OCI-LY7 (cell line): Measurements from ENCODE around the gene MYO1B. TPM values are rescaled to one million over a fixed set of nuclear protein-coding genes. Genes with fewer than 3 reads are reported as not detected.

Source experiments
- BruUV-seq: library from RNA; stranded (reverse); fragments of 400-500 nt; replicated peaks from 2 replicates; lab custom pipeline; 2021; lab: Mats Ljungman, UMichigan
- CTCF ChIA-PET: fragments of 300-600 bp; sonication (Branson Sonifier 250); formaldehyde crosslinking; loops from one replicate; lab custom pipeline; 2022; ENCODE audit warnings: antibody characterized with exemption; ENCODE audit not compliant: unreplicated experiment; lab: Charles Lee
- POLR2A ChIA-PET: fragments of 300-600 bp; sonication (Branson Sonifier 250); formaldehyde crosslinking; loops from one replicate; lab custom pipeline; 2022; ENCODE audit warnings: antibody characterized with exemption; lab: Charles Lee
- DNase-seq: peaks from one replicate; pipeline ENCODE4 v3.0.0-alpha.2; 2015; ENCODE audit warnings: low spot score
- H2AFZ ChIP-seq: fragments of 200-600 bp; sonication (generic), shearing (Covaris generic); 2 replicates; pipeline ENCODE4 v1.6.1; 2014; ENCODE audit warnings: mild to moderate bottlenecking, antibody characterized with exemption, low read length, moderate library complexity
- H3K27ac ChIP-seq: fragments of 200-600 bp; sonication (generic); 2 replicates; pipeline ENCODE4 v1.5.1; 2014; ENCODE audit warnings: mixed run types, low read depth, mild to moderate bottlenecking, moderate library complexity, low read length, inconsistent platforms; ENCODE audit not compliant: poor library complexity, severe bottlenecking
- H3K36me3 ChIP-seq: fragments of 200-600 bp; sonication (generic); 2 replicates; pipeline ENCODE4 v1.6.1; 2014; ENCODE audit warnings: mild to moderate bottlenecking, antibody characterized with exemption, low read length, moderate library complexity, mixed read lengths; ENCODE audit not compliant: insufficient read depth
- H3K4me1 ChIP-seq: fragments of 200-600 bp; sonication (generic); 2 replicates; pipeline ENCODE4 v1.5.1; 2014; ENCODE audit warnings: mild to moderate bottlenecking, low read length; ENCODE audit not compliant: insufficient read depth, poor library complexity, severe bottlenecking
- H3K4me2 ChIP-seq: fragments of 200-600 bp; sonication (generic); 2 replicates; pipeline ENCODE4 v1.6.1; 2014; ENCODE audit warnings: mild to moderate bottlenecking, low read length
- H3K4me3 ChIP-seq: fragments of 200-600 bp; sonication (generic); 2 replicates; pipeline ENCODE4 v1.5.1; 2014; ENCODE audit warnings: mild to moderate bottlenecking, low read depth, low read length; ENCODE audit not compliant: poor library complexity, severe bottlenecking
- H3K79me2 ChIP-seq: fragments of 200-600 bp; sonication (generic); 2 replicates; pipeline ENCODE4 v1.6.1; 2016; ENCODE audit warnings: low read depth, mild to moderate bottlenecking, low read length, moderate library complexity, mixed read lengths; ENCODE audit not compliant: insufficient read depth
- H3K9me2 ChIP-seq: fragments of 200-600 bp; sonication (generic); 2 replicates; pipeline ENCODE4 v1.6.1; 2016; ENCODE audit warnings: mild to moderate bottlenecking, low read length, mixed read lengths; ENCODE audit not compliant: insufficient read depth
- H3K9me3 ChIP-seq: fragments of 200-600 bp; sonication (generic); 2 replicates; pipeline ENCODE4 v1.6.1; 2014; ENCODE audit warnings: mild to moderate bottlenecking, mixed run types, low read length, mixed read lengths
- H4K20me1 ChIP-seq: fragments of 200-600 bp; sonication (generic); 2 replicates; pipeline ENCODE4 v1.6.1; 2014; ENCODE audit warnings: mild to moderate bottlenecking, antibody characterized with exemption, low read length, moderate library complexity, mixed read lengths; ENCODE audit not compliant: insufficient read depth
- EZH2phosphoT487 ChIP-seq: fragments of 200-600 bp; sonication (generic); IDR thresholded peaks from 2 replicates; pipeline ENCODE4 v1.6.1; 2018; ENCODE audit warnings: low read depth, borderline replicate concordance, mild to moderate bottlenecking, mixed run types, antibody characterized with exemption, low read length, moderate library complexity, mixed read lengths
- intact Hi-C: fragments of 100-400 bp; cut with micrococcal nuclease; formaldehyde crosslinking; loops from one replicate; pipeline ENCODE4 v1.10.0; 2022; ENCODE audit not compliant: unreplicated experiment
- total RNA-seq, 2 experiments: library from RNA; depleted of rRNA in 1 of 2; stranded (reverse); fragments of >200 nt in 1 of 2; shearing (Covaris generic) in 1 of 2; gene quantifications; 2 replicates each; pipeline ENCODE4 v1.2.3, GENCODE V29; 2014 to 2022
- TF ChIP-seq, protein P1 (sequence below): fragments of 200-600 bp; sonication (generic); conservative IDR thresholded peaks from 2 replicates; pipeline ENCODE4 v1.5.1; 2014; ENCODE audit warnings: mild to moderate bottlenecking, antibody characterized with exemption, low read length, moderate library complexity, mixed read lengths

The MYO1B gene
- total RNA-seq, 2 experiments from 2014 or later = not detected

DNA sequence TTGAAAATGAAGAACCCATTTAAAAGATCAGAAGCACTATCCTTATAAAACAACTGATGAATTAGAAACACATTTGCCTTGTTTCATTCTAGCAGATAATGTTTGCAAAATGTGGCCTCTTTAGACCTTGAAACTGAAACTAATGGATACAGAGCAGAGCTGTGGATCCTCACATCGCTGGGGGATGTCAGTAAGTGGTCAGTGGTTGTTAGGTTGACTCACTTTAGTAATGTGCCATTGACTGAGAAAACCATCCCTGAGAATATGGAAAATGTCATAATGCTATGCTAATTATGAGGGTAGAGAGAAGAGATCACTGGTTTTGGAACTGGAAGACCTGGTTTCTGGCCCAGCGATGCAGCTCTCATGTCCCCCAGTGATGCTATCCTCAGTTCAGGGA lies 176.7 kb downstream of the MYO1B start:
- BruUV-seq = no TSS peak

DNA sequence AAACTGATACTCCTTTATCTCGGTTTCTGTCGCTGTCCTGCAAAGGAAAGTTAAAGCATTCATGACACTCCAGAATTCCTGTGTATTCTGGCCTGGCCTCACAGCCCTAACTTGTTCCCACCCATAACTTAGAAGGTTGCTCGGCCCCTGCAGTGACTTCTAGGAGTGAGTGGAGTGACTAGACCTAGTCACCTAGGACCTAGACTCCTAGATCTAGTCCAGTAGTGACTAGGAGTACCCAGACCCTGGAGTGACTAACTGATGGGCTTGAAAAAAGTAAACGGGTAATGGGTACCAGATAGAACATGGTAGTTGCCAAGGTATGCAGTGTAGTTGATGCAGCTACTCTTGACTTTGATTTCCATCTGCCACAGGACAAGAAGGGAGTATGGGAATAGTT lies 181.8 kb downstream of the MYO1B start:
- POLR2A ChIA-PET = no interaction called here
- intact Hi-C loops = no loop called here
- H3K9me3 ChIP-seq = no peaks in the 10 kb centered on the region
- H4K20me1 ChIP-seq = no peaks in the 10 kb centered on the region
- H3K79me2 ChIP-seq = no peaks in the 10 kb centered on the region
- DNase-seq = no peak
- H3K4me1 ChIP-seq = no peaks in the 10 kb centered on the region
- no peaks in the 10 kb centered on the region for H3K36me3 ChIP-seq
- no peak overlapping the region for H3K4me3 ChIP-seq
- CTCF ChIA-PET = no interaction called here
- no peak for TF ChIP-seq EZH2phosphoT487
- TF ChIP-seq, protein P1, sequence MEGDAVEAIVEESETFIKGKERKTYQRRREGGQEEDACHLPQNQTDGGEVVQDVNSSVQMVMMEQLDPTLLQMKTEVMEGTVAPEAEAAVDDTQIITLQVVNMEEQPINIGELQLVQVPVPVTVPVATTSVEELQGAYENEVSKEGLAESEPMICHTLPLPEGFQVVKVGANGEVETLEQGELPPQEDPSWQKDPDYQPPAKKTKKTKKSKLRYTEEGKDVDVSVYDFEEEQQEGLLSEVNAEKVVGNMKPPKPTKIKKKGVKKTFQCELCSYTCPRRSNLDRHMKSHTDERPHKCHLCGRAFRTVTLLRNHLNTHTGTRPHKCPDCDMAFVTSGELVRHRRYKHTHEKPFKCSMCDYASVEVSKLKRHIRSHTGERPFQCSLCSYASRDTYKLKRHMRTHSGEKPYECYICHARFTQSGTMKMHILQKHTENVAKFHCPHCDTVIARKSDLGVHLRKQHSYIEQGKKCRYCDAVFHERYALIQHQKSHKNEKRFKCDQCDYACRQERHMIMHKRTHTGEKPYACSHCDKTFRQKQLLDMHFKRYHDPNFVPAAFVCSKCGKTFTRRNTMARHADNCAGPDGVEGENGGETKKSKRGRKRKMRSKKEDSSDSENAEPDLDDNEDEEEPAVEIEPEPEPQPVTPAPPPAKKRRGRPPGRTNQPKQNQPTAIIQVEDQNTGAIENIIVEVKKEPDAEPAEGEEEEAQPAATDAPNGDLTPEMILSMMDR = no peak
- H3K4me2 ChIP-seq = no peak overlapping the region
- BruUV-seq = no TSS peak
- no peak overlapping the region for H3K27ac ChIP-seq
- H3K9me2 ChIP-seq = no peaks in the 10 kb centered on the region
- H2AFZ ChIP-seq = no peak overlapping the region

More for the DNA sequence above, 176.7 kb downstream of the MYO1B start:
- H3K4me2 ChIP-seq = no peak overlapping the region
- H3K27ac ChIP-seq = no peak overlapping the region
- ChIA-PET POLR2A (no interaction called here), CTCF (no interaction called here)
- H3K79me2 ChIP-seq = no peaks in the 10 kb centered on the region
- no peak overlapping the region for H2AFZ ChIP-seq
- H4K20me1 ChIP-seq = no peaks in the 10 kb centered on the region
- no peaks in the 10 kb centered on the region for H3K9me3 ChIP-seq
- intact Hi-C loops = no loop called here
- H3K9me2 ChIP-seq = no peaks in the 10 kb centered on the region
- no peak overlapping the region for H3K4me3 ChIP-seq
- no peaks in the 10 kb centered on the region for H3K4me1 ChIP-seq
- no peak for DNase-seq
- no peak for TF ChIP-seq EZH2phosphoT487
- TF ChIP-seq, protein P1 = no peak
- H3K36me3 ChIP-seq = no peaks in the 10 kb centered on the region

DNA sequence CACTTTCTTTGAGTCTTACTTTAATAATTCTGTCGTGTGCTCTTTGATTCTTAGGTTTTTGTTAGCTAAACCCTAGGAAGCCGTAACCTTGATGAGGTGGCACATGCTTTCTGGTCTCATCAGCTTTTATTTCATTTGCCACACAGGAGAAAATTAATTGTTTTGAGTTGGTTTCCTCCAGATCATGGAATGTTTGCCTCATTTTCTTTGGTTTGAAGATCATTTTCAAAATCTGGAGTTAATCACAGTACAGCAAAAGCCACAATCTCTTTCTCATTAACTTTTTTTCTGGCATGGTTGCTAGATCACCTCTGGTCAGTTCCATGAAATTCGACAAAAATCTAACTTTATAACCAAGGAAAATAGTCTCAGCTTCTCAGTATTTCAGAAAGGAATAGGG lies 182.9 kb downstream of the MYO1B start:
- no peak overlapping the region for H3K4me2 ChIP-seq
- no peaks in the 10 kb centered on the region for H3K9me3 ChIP-seq
- no peaks in the 10 kb centered on the region for H4K20me1 ChIP-seq
- ChIA-PET CTCF (no interaction called here), POLR2A (interaction anchor here (0.9 kb wide), 1 partner anchor 15 kb away, joined by 3 read pairs; no protein-coding TSS in a partner anchor)
- no peak for DNase-seq
- TF ChIP-seq, protein P1 = no peak
- TF ChIP-seq EZH2phosphoT487 = no peak
- intact Hi-C loops = no loop called here
- no peak overlapping the region for H3K27ac ChIP-seq
- BruUV-seq = no TSS peak
- no peaks in the 10 kb centered on the region for H3K36me3 ChIP-seq
- no peaks in the 10 kb centered on the region for H3K79me2 ChIP-seq
- H2AFZ ChIP-seq = no peak overlapping the region
- H3K4me3 ChIP-seq = no peak overlapping the region
- no peaks in the 10 kb centered on the region for H3K9me2 ChIP-seq
- no peaks in the 10 kb centered on the region for H3K4me1 ChIP-seq
